Bone marrow (tissue), 2 donors: ENCODE measurements around the gene KPNB1.
"Not testable (repeated sequence)": the region's sequence is repeated elsewhere in the genome, so short reads cannot be mapped to it uniquely, and the experiment has no call there.

Experiments used
- DNase-seq, 2 donors: peaks; one replicate each; lab custom pipeline; 2025; lab: John Stamatoyannopoulos, UW

KPNB1 gene

DNA sequence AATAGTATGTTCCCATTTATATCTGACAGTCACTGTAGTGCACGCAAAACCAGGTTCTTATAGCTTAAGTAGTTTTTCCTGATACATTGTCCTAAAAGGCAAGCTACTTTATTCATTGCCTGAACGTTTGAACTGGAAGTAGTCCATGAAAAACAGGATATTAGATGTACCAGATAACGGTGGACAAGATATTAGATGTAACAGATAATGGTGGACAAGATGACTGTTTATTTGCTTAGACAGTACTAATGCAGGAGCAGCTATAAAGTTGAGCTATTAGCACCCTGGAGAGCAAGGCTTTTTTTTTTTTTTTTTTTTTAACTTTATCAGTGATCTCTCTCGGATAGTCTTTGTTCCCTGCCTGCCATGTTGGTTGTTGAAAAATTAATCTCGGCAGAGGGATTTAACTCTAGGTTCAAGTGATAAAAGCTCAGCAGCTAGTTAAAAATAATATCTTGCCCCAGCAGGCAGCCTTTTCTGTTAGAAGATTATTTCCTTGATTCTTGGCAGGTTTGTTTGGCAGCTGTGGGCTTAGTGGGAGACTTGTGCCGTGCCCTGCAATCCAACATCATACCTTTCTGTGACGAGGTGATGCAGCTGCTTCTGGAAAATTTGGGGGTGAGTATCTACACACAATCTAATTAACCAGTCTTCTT lies 26.9 kb downstream of the KPNB1 start:
- DNase-seq = no peak

DNA sequence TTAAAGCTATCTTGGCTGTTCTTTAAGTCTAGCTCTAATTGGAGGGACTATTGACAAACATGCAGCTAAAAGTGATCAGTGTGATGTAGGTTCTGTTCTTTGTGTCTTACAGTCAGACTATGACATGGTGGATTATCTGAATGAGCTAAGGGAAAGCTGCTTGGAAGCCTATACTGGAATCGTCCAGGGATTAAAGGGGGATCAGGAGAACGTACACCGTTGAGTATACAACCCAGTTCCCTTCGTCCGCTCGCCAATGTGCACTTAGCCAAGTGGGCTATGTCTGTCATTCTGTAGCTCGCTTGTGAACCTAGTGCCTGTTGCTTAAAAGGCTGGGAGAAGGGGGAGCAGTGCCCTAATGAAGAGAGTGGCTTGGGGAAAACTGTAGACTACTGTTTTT lies 28.5 kb downstream of the KPNB1 start:
- no peak for DNase-seq

DNA sequence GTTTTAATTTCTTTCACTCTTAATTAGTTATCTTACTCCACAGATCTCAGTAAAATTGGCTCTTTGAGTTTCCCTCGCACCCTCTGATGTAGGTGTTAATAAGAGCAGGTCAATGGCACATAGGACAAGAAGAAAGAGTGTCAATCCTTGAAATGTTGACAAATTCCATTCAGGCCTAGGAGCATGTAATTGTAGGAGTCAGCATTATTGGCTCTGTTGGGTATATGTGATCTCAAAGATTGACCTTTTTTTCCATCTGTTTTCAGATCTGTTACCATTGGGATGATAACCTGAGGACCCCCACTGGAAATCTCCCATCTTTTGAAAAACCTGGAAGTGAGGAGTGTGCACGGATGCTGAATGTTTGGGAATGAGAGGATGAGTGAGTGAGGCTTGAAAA lies 32.4 kb downstream of the KPNB1 start:
- DNase-seq = no peak

DNA sequence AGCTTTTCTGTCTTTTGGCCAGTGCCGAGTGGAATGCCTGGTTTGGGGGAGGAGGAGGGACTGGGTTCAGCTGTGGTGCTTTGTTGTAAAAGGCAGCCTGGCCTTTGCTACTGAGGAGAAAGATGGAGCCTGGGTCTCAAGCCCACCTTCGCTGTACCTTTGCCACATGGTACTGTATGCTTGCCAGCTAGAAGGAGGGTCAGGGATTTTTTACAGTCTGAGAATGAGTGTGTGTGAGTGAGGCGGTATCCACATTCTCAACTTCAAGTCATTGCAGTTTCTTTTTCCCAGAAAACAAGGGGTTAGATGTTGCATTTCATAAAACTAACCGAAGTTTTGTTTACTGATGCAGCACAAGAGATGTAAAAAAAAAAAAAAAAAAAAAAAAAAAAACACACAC lies 33.0 kb downstream of the KPNB1 start:
- DNase-seq = not testable (repeated sequence)

DNA sequence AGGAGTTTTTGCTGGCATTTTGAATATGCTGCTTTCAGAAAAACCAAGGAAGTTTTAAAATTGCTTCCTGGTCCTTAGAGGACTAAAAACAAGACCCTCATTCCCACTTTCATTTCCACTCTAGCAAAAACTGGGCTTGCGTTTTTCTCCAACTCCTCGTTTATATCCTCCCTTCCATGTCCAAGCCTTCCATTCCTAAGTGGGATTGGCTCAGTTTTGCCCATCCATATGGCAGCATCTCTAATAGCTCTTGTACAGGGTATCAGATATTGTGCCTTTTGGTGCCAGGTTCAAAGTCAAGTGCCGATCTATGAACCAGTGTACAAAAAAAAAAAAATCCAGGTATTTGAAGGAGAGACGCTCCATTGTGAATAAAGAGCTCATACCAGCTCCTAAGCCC lies 34.3 kb downstream of the KPNB1 start:
- DNase-seq = no peak

DNA sequence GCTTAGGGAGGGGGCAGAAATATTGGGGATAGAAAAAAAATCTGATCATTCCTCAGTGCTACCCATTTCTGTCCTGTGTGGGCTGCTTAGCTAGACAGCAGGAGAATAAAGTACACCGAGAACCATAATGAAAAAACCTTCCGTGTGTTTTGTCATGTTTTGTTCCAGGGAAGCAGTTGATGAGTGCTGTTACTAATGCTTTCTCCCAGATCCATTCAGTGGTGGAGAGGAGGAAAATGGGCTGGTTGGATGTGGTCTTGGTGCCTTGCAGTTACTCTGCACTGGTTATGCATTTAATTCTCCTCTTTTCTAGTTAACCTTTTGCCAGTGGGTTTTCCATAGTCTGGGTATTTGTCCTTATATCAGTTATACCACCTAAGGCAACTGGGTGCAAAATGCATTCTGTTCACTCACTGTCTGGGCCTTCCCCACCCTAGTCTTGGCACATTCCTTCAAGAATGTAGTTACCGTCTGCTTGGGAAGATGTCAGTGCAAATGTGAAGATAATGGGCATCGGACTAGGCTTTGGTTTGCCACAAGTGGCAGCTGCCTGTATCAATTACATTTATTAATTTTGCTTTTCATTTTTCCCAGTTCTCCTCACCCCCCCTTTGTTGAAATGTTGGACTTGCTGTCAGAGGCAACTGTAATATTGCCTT lies 34.9 kb downstream of the KPNB1 start:
- no peak for DNase-seq

DNA sequence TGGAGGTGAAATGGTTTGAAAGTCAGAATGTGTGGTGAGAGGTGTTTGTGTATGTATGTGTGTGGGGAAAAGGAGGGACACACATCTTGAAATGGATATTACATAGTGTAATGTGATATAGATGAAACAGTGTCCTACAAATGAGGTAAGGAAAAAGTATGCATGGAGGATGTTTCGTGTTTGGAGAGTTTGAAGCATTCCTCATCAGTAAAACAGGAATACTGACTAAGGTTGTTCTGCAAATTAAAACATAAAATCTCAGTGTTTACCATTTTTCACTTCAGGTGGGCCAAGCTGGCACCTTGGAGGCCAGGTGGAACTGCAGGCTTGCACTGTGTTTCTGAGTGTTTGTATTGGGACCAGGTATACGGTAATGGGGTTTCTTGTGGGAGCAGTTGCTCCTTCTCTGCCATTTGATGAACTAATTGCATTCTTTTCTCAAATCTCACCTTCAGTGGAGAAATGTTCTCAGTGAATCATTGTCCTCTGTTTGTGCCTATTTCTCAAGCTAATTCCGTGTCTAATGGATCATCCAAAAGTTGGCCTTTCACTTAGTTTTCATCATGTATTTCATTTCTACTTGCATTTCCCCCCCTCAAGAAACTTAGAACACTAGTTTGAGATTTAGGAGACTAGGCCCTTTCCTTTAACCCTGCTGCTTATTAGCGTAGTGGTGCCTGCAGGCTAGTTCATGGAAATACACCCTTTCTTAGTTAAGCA lies 36.0 kb downstream of the KPNB1 start:
- no peak for DNase-seq

DNA sequence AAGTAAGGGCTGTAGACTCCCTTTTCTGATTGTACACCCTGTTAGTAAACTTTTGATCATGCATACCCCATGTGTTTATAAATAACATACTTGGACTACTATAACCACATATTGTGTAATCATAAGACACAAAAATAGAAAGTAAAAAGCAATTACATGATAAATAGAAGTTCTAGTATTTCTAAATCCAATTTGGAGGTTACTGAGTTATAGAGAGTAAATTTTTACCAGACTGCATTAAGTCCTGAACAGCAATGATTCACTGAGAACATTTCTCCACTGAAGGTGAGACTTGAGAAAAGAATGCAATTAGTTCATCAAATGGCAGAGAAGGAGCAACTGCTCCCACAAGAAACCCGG lies 36.5 kb downstream of the KPNB1 start:
- DNase-seq = no peak

DNA sequence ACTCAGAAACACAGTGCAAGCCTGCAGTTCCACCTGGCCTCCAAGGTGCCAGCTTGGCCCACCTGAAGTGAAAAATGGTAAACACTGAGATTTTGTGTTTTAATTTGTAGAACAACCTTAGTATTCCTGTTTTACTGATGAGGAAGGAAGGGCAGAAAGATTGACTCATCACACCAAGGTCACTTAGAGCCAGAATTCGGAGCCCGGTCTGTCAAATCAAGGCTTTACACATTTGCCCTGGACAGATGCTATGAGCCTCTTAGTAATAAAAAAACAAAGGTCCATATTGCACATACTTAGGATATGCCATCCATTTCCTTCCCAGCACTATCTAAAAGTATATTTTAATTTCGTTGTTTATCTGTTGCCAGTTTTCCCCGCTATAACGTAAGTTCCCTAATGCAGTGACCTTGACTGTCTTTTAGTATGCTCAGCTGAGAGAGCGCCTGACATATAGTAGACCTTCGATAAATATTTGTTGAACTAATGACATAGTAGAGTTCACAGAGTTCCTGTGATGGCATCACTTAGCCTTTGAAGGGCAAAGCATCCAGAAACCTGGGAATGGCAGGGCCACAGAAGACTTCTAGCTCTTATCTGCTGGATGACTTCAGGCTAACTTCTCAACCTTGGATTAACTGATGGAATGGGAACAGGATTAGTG lies 37.1 kb downstream of the KPNB1 start:
- DNase-seq = no peak

DNA sequence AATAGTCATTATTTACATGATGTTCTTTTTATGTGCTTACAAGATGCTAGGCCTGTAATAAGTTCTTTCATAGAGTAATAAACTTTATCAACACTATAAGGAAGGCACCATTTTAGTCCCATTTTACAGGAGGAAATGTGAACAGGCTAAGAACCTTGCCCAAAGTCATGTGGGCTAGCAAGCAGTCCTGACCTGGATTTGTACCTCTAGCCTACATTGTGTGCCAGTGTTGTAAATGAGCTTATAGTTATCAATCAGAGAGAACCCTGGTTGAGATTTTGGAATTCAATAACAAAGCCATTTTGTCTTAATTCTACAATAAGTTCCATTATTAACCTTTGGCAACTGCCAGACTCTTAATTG lies 37.6 kb downstream of the KPNB1 start:
- DNase-seq = no peak

DNA sequence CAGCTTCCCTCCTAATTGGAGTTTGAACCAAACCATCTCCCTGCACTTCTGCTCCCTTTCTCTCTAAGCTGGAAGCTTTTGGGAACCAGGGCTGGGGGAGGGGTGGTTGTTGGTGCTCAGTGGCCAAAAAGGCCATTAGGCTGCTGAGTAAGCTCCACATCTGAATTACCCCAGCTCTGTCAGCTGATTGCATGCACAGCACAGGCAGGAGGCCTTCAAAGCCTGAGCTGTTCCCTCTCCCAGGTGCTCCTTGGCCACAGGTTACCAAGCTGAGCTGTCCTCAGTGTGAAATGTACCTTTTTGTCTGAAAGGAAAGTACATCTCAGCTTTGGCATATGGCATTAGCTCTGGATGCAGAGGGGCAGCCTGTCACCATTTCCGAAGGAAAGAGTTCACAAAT lies 38.0 kb downstream of the KPNB1 start:
- no peak for DNase-seq

DNA sequence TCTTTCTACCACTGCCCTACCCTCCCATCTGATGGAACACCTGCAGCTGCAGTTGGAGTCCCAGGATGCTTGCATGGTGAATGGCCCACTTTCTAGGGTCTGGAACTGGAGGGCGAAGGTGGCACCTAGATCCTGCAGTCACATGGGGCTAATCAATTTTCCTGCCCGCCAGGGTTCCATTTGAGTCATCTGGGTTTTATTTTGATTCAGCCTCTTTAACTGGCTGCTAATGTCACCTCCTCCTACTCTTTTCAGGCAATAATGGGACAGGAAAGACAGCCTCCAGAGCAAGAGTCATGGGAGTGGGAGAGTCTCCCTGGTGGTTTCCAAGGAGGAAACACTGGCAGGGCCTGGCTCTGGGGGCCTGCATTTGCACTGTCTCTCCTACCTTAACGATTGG lies 40.4 kb downstream of the KPNB1 start:
- DNase-seq = no peak

DNA sequence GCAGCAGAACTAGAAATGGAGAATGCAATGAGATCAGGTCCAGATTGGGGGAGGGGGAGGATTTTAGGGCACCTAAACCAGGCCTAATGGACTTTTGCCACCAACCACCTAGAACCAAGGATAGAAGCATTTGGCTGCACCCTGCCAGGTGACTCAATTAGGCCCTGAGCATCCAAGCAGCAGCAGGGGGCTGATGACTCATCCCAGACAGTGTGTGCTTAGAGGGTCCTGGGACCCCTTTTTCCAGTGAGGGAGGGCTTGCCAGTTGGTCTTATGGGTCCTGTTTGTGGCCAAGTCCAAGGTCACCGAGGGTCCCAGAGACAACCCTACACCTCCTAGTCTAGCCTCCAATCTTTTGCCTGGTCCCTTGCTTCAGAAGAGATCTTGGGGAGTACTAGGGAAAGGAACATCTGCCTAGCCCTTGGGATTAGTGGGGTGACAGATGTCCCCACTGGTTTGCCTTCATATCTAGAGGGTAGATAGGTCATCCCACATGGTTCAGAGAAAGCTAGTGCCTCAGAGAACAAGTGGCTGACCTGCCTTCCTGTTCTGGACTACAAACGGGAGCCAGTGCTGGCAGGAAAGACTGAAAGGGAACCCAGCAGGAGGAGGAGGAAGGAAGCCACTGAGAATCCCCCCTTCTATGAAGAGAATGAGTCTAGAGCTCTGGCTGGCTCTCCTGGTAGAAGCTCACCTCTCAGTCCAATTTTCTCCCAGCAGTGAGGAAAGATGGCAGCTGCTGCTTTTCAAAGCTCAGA lies 42.6 kb downstream of the KPNB1 start:
- no peak for DNase-seq

DNA sequence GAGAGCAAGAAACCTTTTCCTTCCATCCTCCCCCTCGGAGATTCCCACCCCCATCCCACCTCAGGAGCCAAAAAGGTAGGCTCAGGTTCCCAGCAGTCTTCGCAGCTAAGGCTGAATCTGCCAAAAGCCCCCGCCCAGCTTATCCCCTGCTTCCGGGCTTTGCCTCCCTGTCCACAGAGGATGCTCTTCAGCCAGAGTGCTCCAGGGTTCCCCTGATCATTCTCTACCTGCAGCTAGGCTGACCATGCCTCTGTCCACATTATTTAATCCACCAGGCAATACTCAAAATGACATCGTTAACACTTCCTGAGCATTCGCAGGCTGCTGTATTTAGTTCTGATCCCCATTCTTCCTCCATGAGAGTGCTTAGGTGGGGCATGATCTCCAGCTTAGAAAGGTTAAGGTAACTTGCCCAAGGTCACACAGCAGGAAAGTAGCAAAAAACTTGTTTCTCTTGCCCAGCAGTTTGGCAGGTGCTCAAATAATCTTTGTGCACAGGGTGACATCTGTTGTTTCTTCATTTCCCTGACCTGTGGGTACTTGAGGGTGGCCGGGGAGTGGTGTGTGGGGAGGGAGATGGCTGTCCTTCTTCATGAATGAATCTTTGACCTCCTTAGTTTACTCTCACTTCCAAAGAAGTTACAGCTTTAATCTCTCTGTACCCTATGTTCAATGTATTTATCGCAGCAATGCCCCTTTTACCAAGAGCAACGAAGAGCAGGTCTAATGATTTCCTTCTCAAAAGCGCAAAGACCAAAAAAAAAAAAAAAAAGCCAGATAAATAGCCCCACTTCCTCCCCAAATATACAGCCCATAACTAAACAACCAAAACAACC lies 43.4 kb downstream of the KPNB1 start:
- no peak for DNase-seq

DNA sequence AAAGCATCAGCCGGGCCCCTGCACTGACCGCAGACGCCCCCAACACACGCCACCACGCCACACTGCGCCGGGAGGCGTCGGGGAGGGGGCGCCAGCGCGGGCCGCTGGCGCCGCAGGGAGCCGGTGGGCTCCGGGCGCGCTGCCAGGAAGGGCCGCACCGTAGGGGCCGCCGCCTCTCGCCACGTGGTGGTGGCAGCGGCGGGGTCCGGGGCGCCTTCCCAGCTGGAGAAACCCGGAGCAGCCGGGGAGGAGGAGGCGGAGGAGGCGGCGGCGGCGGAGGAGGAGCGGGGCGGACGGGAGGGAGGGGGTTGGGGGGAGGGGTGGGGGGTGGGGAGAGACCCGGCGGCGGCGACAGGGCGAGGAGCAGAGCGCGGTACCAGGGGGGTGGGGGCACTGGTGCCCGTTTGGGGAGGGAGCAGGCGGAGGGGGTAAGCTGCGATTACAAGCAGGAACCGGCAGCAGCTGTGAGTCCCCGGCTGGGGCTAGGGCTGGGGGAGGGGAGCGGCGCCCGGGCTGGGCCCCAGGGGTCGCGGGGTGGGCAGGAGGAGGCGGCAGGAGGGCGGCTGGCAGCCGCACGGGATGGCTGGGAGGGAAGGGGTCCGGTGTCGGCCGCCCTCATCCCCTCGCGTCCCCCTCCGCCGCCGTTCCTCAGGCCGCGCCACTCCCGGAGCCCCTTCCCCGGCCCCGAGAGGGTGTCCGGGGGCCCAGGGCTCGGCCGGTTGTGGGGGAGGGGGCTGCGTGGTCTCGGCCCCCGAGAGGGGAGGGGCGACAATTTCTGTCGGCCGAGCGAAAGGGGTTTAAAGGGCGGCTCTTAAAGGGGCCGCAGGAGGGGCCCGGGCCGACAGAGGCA lies 44.2 kb downstream of the KPNB1 start, which contains the start of gene TBKBP1:
Gene TBKBP1, plus strand, starts transcription at position 431 of the 850 bp plus-strand sequence. CDS start 1,952 bp downstream, outside the sequence.
- DNase-seq = peak in 1 of 2 donors; percentile 36

DNA sequence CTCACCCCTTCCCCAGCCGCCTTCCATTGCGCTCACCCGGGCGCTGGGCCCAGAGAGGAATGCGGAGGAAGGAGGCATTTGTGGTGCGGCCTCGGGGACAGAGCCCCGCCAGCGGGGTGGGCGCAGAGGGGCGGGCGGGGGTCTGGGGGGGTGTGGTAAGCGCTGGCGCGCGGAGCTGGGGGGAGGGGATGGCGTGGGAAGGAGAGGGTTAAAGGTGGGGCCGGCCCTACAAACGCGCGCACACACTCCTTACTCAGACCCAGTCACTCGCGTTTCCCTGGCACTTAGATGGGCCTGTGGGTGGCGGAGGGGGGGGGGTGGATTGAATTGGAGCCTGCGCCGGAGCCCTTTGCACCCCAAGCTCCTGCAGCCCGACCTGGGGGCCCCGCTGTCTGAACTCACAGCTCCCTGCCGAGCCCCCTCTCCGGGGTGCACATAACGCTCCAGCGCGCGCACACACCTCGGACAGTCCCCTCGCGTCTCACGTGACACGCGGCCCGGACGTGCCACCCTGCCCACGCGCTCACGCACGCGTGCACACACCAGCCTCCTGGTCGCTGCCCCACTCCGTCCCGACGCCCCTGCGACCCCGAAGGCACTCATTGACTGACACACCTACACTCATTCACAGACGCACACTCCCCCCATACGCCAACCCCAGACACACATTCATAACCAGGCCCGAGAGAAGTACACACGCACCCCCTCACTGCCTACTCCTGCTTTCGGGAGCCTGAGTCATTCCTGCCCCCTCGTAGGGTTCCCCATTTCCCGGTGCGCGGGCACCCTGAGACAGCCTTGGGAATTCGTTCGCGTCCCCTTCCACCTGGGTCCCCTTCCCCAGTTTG lies 45.1 kb downstream of the KPNB1 start:
- peak; percentile 42 to 68 for DNase-seq

DNA sequence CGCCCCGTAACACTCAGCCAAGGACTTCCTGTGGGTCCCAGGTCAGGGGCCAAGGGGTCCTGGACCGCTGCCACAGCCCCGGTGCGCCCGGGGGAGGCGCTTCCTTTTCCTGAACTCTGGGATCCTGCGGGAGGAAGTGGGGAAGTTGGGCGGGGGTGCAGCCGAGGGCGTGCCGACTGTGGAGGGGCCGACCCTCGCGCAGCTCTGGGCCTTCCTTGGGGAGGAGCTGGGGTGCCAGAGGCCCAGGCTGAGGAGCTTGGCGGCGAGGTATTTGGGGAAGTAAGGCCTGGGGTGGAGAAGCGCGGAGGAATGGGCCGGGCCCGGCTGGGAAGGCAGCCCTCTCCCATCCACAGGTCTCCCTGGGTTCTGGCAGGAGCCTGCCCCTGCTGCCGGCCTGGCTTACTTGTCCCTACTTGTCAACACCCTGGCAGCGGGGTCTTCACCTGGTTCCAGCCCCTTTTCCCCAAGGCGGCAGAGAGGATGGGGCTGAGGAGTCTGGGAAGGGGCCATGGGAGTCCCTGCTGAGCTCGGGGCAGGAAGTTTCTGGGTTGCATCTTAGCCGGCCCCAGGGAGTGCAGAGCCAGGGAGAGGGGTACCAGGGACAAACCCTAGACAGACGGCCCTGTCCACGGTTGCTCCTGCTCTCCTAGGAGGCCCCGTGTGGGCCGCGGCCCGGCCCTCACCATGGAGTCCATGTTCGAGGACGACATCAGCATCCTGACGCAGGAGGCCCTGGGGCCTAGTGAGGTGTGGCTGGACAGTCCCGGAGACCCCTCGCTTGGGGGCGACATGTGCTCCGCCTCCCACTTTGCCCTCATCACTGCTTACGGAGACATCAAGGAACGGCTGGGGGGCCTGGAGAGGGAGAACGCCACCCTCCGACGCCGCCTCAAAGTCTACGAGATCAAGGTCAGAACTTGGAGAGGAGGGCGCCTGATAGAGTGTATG lies 46.0 kb downstream of the KPNB1 start:
- DNase-seq = peak; percentile 36 to 55
